Hepatocyte (in vitro differentiated cells): Measurements from ENCODE around the gene RBFOX2.

Experiments
- CTCF ChIP-seq: fragments of 200-600 bp; sonication (generic); IDR thresholded peaks from 2 replicates; pipeline ENCODE4 v1.5.1; 2016; ENCODE audit warnings: antibody characterized with exemption, mild to moderate bottlenecking; ENCODE audit not compliant: poor library complexity
- EZH2 ChIP-seq: fragments of 200-600 bp; sonication (generic); IDR thresholded peaks from 2 replicates; pipeline ENCODE4 v1.6.1; 2016; ENCODE audit warnings: antibody characterized with exemption, mild to moderate bottlenecking, borderline replicate concordance
- EZH2phosphoT487 ChIP-seq: fragments of 200-600 bp; sonication (generic); IDR thresholded peaks from one replicate; pipeline ENCODE4 v1.6.1; 2018; ENCODE audit warnings: antibody characterized with exemption, mild to moderate bottlenecking, low read depth, moderate library complexity; ENCODE audit not compliant: unreplicated experiment, severe bottlenecking

- TF ChIP-seq CTCF, result no peak
- no peak for TF ChIP-seq EZH2phosphoT487
- no peak for TF ChIP-seq EZH2
Observed at GRCh38 chr22:35740616-35741015, 288.0 kb downstream of the RBFOX2 start.
